ENCODE data around the gene ZC3H12D.
"Not testable (repeated sequence)": the region's sequence is repeated elsewhere in the genome, so short reads cannot be mapped to it uniquely, and the experiment has no call there.

Gene ZC3H12D

GRCh38 chr6:149483334-149483725 is 1.5 kb downstream of the ZC3H12D start:
- no peak for DNase-seq

- peak; percentile 58 for DNase-seq
Observed at GRCh38 chr6:149482545-149483333, 2.1 kb downstream of the ZC3H12D start.

GRCh38 chr6:149480502-149481280 is 4.1 kb downstream of the ZC3H12D start:
- peak; percentile 63 for DNase-seq

GRCh38 chr6:149478631-149479314 is 6.0 kb downstream of the ZC3H12D start:
- DNase-seq, result no peak

- DNase-seq, result no peak
Observed at GRCh38 chr6:149477544-149477943, 7.3 kb downstream of the ZC3H12D start.

GRCh38 chr6:149476789-149477455 is 7.9 kb downstream of the ZC3H12D start:
- no peak for DNase-seq

- DNase-seq, result no peak
Observed at GRCh38 chr6:149474108-149474935, 10.5 kb downstream of the ZC3H12D start.

GRCh38 chr6:149473080-149474052 is 11.4 kb downstream of the ZC3H12D start:
- DNase-seq, result no peak

- no peak for DNase-seq
Observed at GRCh38 chr6:149472241-149472640, 12.6 kb downstream of the ZC3H12D start.

- DNase-seq, result no peak
Observed at GRCh38 chr6:149471801-149472200, 13.0 kb downstream of the ZC3H12D start.

- DNase-seq, result no peak
Observed at GRCh38 chr6:149470948-149471347, 13.9 kb downstream of the ZC3H12D start.

- no peak for DNase-seq
Observed at GRCh38 chr6:149468179-149468578, 16.6 kb downstream of the ZC3H12D start.

GRCh38 chr6:149467265-149467664 is 17.5 kb downstream of the ZC3H12D start:
- DNase-seq, result no peak

- no peak for DNase-seq
Observed at GRCh38 chr6:149464411-149464810, 20.4 kb downstream of the ZC3H12D start.

GRCh38 chr6:149463781-149464180 is 21.0 kb downstream of the ZC3H12D start:
- DNase-seq, result no peak

- not testable (repeated sequence) for DNase-seq
Observed at GRCh38 chr6:149462712-149463111, 22.1 kb downstream of the ZC3H12D start.

GRCh38 chr6:149461670-149462069 is 23.1 kb downstream of the ZC3H12D start:
- DNase-seq, result no peak

- not testable (repeated sequence) for DNase-seq
Observed at GRCh38 chr6:149460249-149460648, 24.6 kb downstream of the ZC3H12D start.

GRCh38 chr6:149459761-149460160 is 25.1 kb downstream of the ZC3H12D start:
- no peak for DNase-seq

- no peak for DNase-seq
Observed at GRCh38 chr6:149458806-149459205, 26.0 kb downstream of the ZC3H12D start.

- DNase-seq, result no peak
Observed at GRCh38 chr6:149458196-149458595, 26.6 kb downstream of the ZC3H12D start.
